ENCODE measurements around the gene SPACA6. TPM values are rescaled to one million over a fixed set of nuclear protein-coding genes. Genes with fewer than 3 reads are reported as not detected.

Gene SPACA6
- total and polyA plus RNA-seq, 2 of the 8 experiments (the other 6 are each of a cell fraction or from before 2014, with no cell fraction given): 7.1 to 7.5 TPM

DNA sequence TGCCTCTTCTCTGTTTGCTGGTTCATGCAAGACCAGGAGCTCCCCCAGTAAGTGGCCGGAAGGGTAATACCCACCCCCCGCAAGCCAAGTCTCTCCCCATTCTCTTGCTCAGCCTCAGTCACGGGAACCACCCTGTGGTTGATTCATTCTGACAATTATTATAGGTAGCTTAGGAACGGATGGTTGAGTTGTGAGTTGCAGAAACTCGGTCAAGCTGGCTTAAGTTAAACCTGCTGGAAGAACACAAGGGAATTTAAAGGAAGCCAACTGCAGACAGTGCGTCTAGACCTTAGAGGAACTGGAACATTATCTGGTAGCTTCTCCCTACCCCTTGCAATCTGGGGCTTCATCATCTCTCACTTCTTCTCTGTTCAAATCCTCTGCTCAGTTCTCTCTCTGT lies 49.7 kb downstream of the SPACA6 start (continued):
- TF ChIP-seq CHD7 (IDR thresholded peaks at IDR 0.05; ENCODE audit: insufficient replicate concordance, low read length) (no peak), SAP30 (IDR thresholded peaks at IDR 0.05; ENCODE audit: insufficient read depth, insufficient replicate concordance, low read length) (no peak), JUN (IDR thresholded peaks at IDR 0.05; ENCODE audit: low read depth, low read length) (no peak), PHF8 (conservative IDR thresholded peaks at IDR 0.05; ENCODE audit: low read depth, low read length) (no peak), KDM1A (IDR thresholded peaks at IDR 0.05; ENCODE audit: borderline replicate concordance, low read length) (no peak)
